ENCODE results near the gene ENTHD1.

The ENTHD1 gene

GRCh38 chr22:39773976-39774539 is 119.5 kb downstream of the ENTHD1 start:
- peak; percentile 74 for DNase-seq (ENCODE audit: low read depth)
- no peak overlapping the region for H3K4me3 ChIP-seq (ENCODE audit: low read depth, low read length)
- TF ChIP-seq, protein P1, sequence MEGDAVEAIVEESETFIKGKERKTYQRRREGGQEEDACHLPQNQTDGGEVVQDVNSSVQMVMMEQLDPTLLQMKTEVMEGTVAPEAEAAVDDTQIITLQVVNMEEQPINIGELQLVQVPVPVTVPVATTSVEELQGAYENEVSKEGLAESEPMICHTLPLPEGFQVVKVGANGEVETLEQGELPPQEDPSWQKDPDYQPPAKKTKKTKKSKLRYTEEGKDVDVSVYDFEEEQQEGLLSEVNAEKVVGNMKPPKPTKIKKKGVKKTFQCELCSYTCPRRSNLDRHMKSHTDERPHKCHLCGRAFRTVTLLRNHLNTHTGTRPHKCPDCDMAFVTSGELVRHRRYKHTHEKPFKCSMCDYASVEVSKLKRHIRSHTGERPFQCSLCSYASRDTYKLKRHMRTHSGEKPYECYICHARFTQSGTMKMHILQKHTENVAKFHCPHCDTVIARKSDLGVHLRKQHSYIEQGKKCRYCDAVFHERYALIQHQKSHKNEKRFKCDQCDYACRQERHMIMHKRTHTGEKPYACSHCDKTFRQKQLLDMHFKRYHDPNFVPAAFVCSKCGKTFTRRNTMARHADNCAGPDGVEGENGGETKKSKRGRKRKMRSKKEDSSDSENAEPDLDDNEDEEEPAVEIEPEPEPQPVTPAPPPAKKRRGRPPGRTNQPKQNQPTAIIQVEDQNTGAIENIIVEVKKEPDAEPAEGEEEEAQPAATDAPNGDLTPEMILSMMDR (IDR thresholded peaks at IDR 0.05; ENCODE audit: insufficient read depth, low read depth, low read length, missing control alignments) = no peak

DNA sequence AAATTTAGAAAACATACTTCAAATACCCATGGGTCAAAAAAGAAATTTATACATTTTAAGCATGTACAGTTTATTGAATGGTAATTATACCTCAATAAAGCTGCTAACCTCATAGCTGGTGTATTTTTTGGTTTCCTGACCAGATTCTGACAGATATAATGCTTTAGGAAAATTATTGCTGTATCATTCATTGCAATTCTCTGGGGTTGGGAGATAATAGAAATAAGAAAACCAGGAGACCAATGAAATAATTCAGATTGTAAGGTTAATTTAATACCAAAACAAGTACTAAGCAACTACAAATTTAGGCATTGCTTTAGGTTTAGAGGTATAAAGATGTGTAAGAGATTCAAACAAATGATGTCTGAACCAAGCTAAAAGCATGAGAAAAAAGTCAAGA is 120.1 kb downstream of the ENTHD1 start:
- TF ChIP-seq, protein P1 (IDR thresholded peaks at IDR 0.05; ENCODE audit: insufficient read depth, low read depth, low read length, missing control alignments) = no peak
- no peak overlapping the region for H3K4me3 ChIP-seq (ENCODE audit: low read depth, low read length)
- no peak for DNase-seq (ENCODE audit: low read depth)

GRCh38 chr22:39771486-39771885 is 122.1 kb downstream of the ENTHD1 start:
- TF ChIP-seq, protein P1 (IDR thresholded peaks at IDR 0.05; ENCODE audit: insufficient read depth, low read depth, low read length, missing control alignments) = no peak

DNA sequence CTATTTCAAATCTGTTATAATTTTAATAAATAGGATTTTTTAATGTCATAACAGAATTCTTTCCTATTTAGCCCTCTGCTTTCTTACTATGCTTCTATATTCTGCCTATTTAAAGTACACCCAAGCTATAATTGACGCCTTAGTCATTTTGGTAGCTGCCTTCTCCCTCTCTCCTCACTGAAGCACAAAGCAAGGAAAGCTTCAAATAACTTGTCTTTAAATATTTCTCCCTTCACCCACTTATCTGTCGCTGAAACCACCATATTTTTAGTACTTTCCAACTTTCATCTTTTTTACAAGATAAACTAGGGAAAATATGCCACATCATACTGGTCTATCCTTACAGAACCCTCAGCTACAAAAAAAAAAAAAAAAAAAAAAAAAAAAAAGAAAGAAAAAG is 127.9 kb downstream of the ENTHD1 start:
- no peak overlapping the region for H3K4me3 ChIP-seq (ENCODE audit: low read depth, low read length)
- no peak for DNase-seq (ENCODE audit: low read depth)
- TF ChIP-seq, protein P1 (IDR thresholded peaks at IDR 0.05; ENCODE audit: insufficient read depth, low read depth, low read length, missing control alignments) = no peak

More at GRCh38 chr22:39771486-39771885, 122.1 kb downstream of the ENTHD1 start:
- no peak for DNase-seq (ENCODE audit: low read depth)
- H3K4me3 ChIP-seq (ENCODE audit: low read depth, low read length) = no peak overlapping the region

GRCh38 chr22:39765046-39765445 is 128.5 kb downstream of the ENTHD1 start:
- no peak for DNase-seq (ENCODE audit: low read depth)
- H3K4me3 ChIP-seq (ENCODE audit: low read depth, low read length) = no peak overlapping the region
- TF ChIP-seq, protein P1 (IDR thresholded peaks at IDR 0.05; ENCODE audit: insufficient read depth, low read depth, low read length, missing control alignments) = no peak

DNA sequence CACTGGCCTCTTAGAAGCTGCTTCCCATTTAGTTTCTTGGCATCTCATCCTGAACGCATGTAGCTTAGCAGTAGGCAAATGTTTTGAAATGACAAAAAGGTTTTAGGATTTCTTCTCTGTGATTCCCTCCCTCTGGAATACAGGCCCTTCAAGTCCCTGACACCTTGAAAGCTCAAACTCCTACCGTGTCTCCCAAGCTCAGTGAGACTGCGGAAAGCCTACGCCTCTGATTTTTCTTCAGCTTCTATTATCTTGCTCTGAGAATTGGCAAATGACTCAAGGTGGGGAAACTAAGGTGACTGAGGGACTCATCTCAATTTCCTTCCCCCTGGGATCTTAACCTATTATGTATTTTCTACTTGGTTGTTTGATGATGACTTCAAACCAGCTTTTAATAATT is 130.3 kb downstream of the ENTHD1 start:
- H3K4me3 ChIP-seq (ENCODE audit: low read depth, low read length) = no peak overlapping the region
- no peak for DNase-seq (ENCODE audit: low read depth)
- TF ChIP-seq, protein P1 (IDR thresholded peaks at IDR 0.05; ENCODE audit: insufficient read depth, low read depth, low read length, missing control alignments) = no peak

GRCh38 chr22:39750759-39751158 is 142.8 kb downstream of the ENTHD1 start:
- TF ChIP-seq, protein P1 (IDR thresholded peaks at IDR 0.05; ENCODE audit: insufficient read depth, low read depth, low read length, missing control alignments) = no peak
- no peak for DNase-seq (ENCODE audit: low read depth)
- no peak overlapping the region for H3K4me3 ChIP-seq (ENCODE audit: low read depth, low read length)
